HEK293T (cell line): ENCODE measurements around the gene TRAF6.

Source experiments
- ARNT ChIP-seq: fragments of 450-650 bp; IDR thresholded peaks from 2 replicates; pipeline ENCODE4 v1.6.1; 2017; ENCODE audit warnings: mild to moderate bottlenecking
- CTBP1 ChIP-seq: fragments of 450-650 bp; IDR thresholded peaks from 2 replicates; pipeline ENCODE4 v1.6.1; 2016; ENCODE audit warnings: borderline replicate concordance
- ELF4 ChIP-seq: fragments of 450-650 bp; IDR thresholded peaks from 2 replicates; pipeline ENCODE4 v1.6.1; 2017; ENCODE audit warnings: antibody characterized with exemption
- FOXK2 ChIP-seq: fragments of 450-650 bp; IDR thresholded peaks from 2 replicates; pipeline ENCODE4 v1.6.1; 2016; ENCODE audit warnings: mild to moderate bottlenecking
- SP1 ChIP-seq: fragments of 450-650 bp; IDR thresholded peaks from 2 replicates; pipeline ENCODE4 v1.6.1; 2017
- TARDBP ChIP-seq: fragments of 450-650 bp; IDR thresholded peaks from 2 replicates; pipeline ENCODE4 v1.6.1; 2016
- ZNF384 ChIP-seq: fragments of 450-650 bp; IDR thresholded peaks from 2 replicates; pipeline ENCODE4 v1.6.1; 2016
- TF ChIP-seq, protein P1 (sequence below): fragments of 450-650 bp; IDR thresholded peaks from 2 replicates; pipeline ENCODE4 v1.6.1; 2016

DNA sequence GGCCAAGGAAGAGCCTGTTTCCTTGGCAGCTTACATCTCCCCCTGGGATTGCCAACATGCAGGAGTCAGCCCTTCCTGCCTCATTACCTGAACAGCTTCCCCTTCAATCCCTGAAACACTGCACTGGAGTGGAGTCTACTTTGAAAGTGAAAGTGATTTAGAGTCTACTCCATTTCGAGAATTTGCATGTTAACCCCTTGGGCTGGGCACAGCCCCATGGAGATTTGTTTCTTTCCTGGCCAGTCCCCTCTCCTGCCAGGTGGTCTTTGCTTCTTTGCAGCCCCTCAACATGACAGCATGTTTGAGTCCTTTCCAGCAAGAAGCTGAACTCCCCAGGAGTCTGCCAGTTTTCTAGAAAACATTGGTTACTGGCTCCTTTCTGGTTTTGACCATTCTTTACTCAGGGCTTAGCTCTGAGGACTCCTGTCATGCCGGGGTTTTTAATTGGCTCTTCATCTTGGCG, 59.9 kb downstream of the TRAF6 start:
- TF ChIP-seq TARDBP (no peak), ARNT (no peak), FOXK2 (no peak), SP1 (no peak), CTBP1 (no peak), ZNF384 (no peak), ELF4 (no peak)
- TF ChIP-seq, protein P1, sequence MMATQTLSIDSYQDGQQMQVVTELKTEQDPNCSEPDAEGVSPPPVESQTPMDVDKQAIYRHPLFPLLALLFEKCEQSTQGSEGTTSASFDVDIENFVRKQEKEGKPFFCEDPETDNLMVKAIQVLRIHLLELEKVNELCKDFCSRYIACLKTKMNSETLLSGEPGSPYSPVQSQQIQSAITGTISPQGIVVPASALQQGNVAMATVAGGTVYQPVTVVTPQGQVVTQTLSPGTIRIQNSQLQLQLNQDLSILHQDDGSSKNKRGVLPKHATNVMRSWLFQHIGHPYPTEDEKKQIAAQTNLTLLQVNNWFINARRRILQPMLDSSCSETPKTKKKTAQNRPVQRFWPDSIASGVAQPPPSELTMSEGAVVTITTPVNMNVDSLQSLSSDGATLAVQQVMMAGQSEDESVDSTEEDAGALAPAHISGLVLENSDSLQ: no peak
